GM10266 (cell line): Measurements from ENCODE around the gene LRIT3.

ENCODE experiments used
- DNase-seq: peaks from one replicate; pipeline ENCODE4 v3.0.0; 2012; ENCODE audit errors: extremely low spot score
- CTCF ChIP-seq: IDR thresholded peaks from 2 replicates; pipeline ENCODE4 v1.5.1; 2012; ENCODE audit warnings: mild to moderate bottlenecking, low read depth; ENCODE audit not compliant: control insufficient read depth, insufficient read depth; ENCODE audit errors: missing control alignments

The LRIT3 gene

GRCh38 chr4:109879081-109879480, 31.2 kb downstream of the LRIT3 start:
- no peak for TF ChIP-seq CTCF
- no peak for DNase-seq

- DNase-seq: no peak
- no peak for TF ChIP-seq CTCF
These were observed 31.9 kb downstream of the LRIT3 start for GRCh38 chr4:109879636-109880314.

- no peak for TF ChIP-seq CTCF
- no peak for DNase-seq
These were observed 38.4 kb downstream of the LRIT3 start for GRCh38 chr4:109886303-109886702.

- no peak for DNase-seq
- no peak for TF ChIP-seq CTCF
These were observed 39.2 kb downstream of the LRIT3 start for GRCh38 chr4:109887071-109887470.

GRCh38 chr4:109890076-109890475, 42.2 kb downstream of the LRIT3 start:
- no peak for DNase-seq
- no peak for TF ChIP-seq CTCF

- TF ChIP-seq CTCF: no peak
- DNase-seq: no peak
These were observed 54.8 kb downstream of the LRIT3 start for GRCh38 chr4:109902559-109903251.

- no peak for DNase-seq
- no peak for TF ChIP-seq CTCF
These were observed 60.8 kb downstream of the LRIT3 start for GRCh38 chr4:109908731-109909130.
